ENCODE measurements around the gene DNASE1L3. TPM values are rescaled to one million over a fixed set of nuclear protein-coding genes. Genes with fewer than 3 reads are reported as not detected.
A peak's percentile ranks its signal among the peaks of the same experiment; 100 is the strongest.

The DNASE1L3 gene
- total and polyA plus RNA-seq, 2 of the 13 experiments (the other 11 are each of a cell fraction or from before 2014, with no cell fraction given), result 0.86 to 1.7 TPM

GRCh38 chr3:58175437-58176184 is 35.2 kb downstream of the DNASE1L3 start (continued):
- TF ChIP-seq PHF8 (CRISPR knock-in tag; IDR thresholded peaks at IDR 0.05), result peak; percentile 61
- TF ChIP-seq SALL1 (CRISPR knock-in tag; IDR thresholded peaks at IDR 0.05), result peak; percentile 94
- TF ChIP-seq SNAPC2 (CRISPR knock-in tag; IDR thresholded peaks at IDR 0.05), result no peak
- TF ChIP-seq ZMYM4 (CRISPR knock-in tag; IDR thresholded peaks at IDR 0.05), result 0 out of 2 replicates have a peak, but pooled peaks have one; percentile 55
- no peak for TF ChIP-seq AGO1 (IDR thresholded peaks at IDR 0.05; ENCODE audit: low read depth, low read length, poor library complexity, severe bottlenecking)
- peak; percentile 75; the same call in 1 of the 2 replicates for TF ChIP-seq NAIF1 (CRISPR knock-in tag; IDR thresholded peaks at IDR 0.05; ENCODE audit: borderline replicate concordance)

- Histone ChIP-seq H3K9ac (ENCODE audit: insufficient read depth, low read depth, low read length) (peak overlapping the region; percentile 74), H3K79me2 (ENCODE audit: insufficient read depth, low read length) (no peaks in the 10 kb centered on the region), H3K36me3 (replicated peaks in 1 of 2; ENCODE audit: control insufficient read depth in 1 of 2, insufficient read depth in 2 of 2, low read length in 2 of 2) (peaks cover under 1 to 15% of the 10 kb centered on the region in 2 experiments; a peak in 4 of 5 replicates), H3K27me3 (ENCODE audit: control insufficient read depth in 1 of 2, insufficient read depth in 2 of 2, low read length in 2 of 2) (peaks cover 0 to 16% of the 10 kb centered on the region in 2 experiments; a peak in 2 of 5 replicates), H3K27ac (ENCODE audit: extremely low read length, insufficient read depth, low read length) (peak overlapping the region; percentile 95), H3K4me2 (ENCODE audit: low read depth, low read length) (peak overlapping the region; percentile 80), H3K4me1 (ENCODE audit: insufficient read depth, low read length) (peaks cover 100% of the 10 kb centered on the region), H3K4me3 (replicated peaks in 1 of 3; ENCODE audit: insufficient read depth in 1 of 3, low read depth in 2 of 3, low read length in 3 of 3) (peak overlapping the region in 2 of 3 experiments; percentile 24 to 66; a peak in 1 of 6 replicates), H2AFZ (ENCODE audit: low read length) (no peak overlapping the region), H3K9me3 (ENCODE audit: low read length) (no peaks in the 10 kb centered on the region), H4K20me1 (ENCODE audit: insufficient read depth, low read length) (no peaks in the 10 kb centered on the region)
- DNase-seq (ENCODE audit: low spot score), result no peak
- TF ChIP-seq FOXC1 (CRISPR knock-in tag; IDR thresholded peaks at IDR 0.05; ENCODE audit: borderline replicate concordance), result peak; percentile 9; the same call in 1 of the 2 replicates
- TF ChIP-seq ZNF205 (CRISPR knock-in tag; IDR thresholded peaks at IDR 0.05), result no peak
- TF ChIP-seq ZNF761 (CRISPR knock-in tag; conservative IDR thresholded peaks at IDR 0.05), result 0 out of 2 replicates have a peak, but pooled peaks have one; percentile 78
- in situ Hi-C loops (cut with HindIII; ENCODE audit: extremely low pct_ligation_motif_present, low pct_unique_long_range_greater_than_20kb) (no loop called here), intact Hi-C loops (cut with micrococcal nuclease; ENCODE audit: unreplicated experiment) (no loop called here)
- ChIA-PET CTCF (ENCODE audit: low intra/inter-chr PET ratio, low total read pairs) (no interaction called here), POLR2A (interaction anchor here (0.9 to 3.9 kb wide), 14 partner anchors 8 to 167 kb away, joined by 3 to 21 read pairs (median 6); partner anchors contain the start of genes FLNB, HTD2 and RPP14)
- no peak for FAIRE-seq
- TSS peak; percentile 97 for BruUV-seq (replicated peaks)
- no peak; the same call in 2 of the 3 replicates for ATAC-seq
- 2% methylated on average over 3 of the region's 3 CpGs for WGBS (ENCODE audit: low lambda C conversion rate)
Measured at GRCh38 chr3:58175187-58175436, 35.7 kb downstream of the DNASE1L3 start.
